SK-N-SH (cell line): ENCODE measurements around the gene P2RY11. TPM values are rescaled to one million over a fixed set of nuclear protein-coding genes. Genes with fewer than 3 reads are reported as not detected.

Experiments used
- CTCF ChIA-PET: fragments of 300-600, 350-600 bp; formaldehyde crosslinking; extraction: SDS; loops from one replicate; lab custom pipeline; 2021; lab: Yijun Ruan, JAX
- POLR2A ChIA-PET: fragments of 350-600 bp; sonication (Branson Sonifier 250); formaldehyde crosslinking; extraction: SDS; loops from one replicate; lab custom pipeline; 2020; ENCODE audit warnings: antibody characterized with exemption, inconsistent platforms; lab: Yijun Ruan, JAX
- DNase-seq: peaks from one replicate; pipeline ENCODE4 v3.0.0; 2012
- H2AFZ ChIP-seq: fragments of 200-600 bp; sonication (generic); 2 replicates; pipeline ENCODE4 v1.8.1; 2016; ENCODE audit warnings: antibody characterized with exemption, mild to moderate bottlenecking, low read depth
- H3F3A ChIP-seq: fragments of 200-600 bp; sonication (generic); replicated peaks from 2 replicates; pipeline ENCODE3; 2016; ENCODE audit warnings: antibody characterized with exemption, mild to moderate bottlenecking; ENCODE audit not compliant: insufficient read depth
- H3K27ac ChIP-seq, 2 experiments: fragments of 200-500 bp in 1 of 2; fragments of 200-600 bp in 1 of 2; sonication (Bioruptor generic) in 1 of 2; sonication (generic), shearing (Covaris generic) in 1 of 2; 2 replicates each; pipeline versions ENCODE4 v1.5.1 to v1.6.1; 2014 to 2016; ENCODE audit warnings: low read depth in 2 of 2, inconsistent platforms in 1 of 2, low read length in 1 of 2, mild to moderate bottlenecking in 1 of 2, mixed read lengths in 1 of 2
- H3K27me3 ChIP-seq: fragments of 200-600 bp; sonication (generic), shearing (Covaris generic); 2 replicates; pipeline ENCODE4 v1.6.1; 2016; ENCODE audit warnings: mixed run types; ENCODE audit not compliant: insufficient read depth
- H3K36me3 ChIP-seq, 2 experiments: fragments of 200-500 bp in 1 of 2; fragments of 200-600 bp in 1 of 2; sonication (Bioruptor generic) in 1 of 2; sonication (generic) in 1 of 2; replicated peaks in 1 of 2; 2 replicates each; pipeline versions ENCODE3 to v1.5.1; 2014 to 2016; ENCODE audit warnings: low read length in 1 of 2, mild to moderate bottlenecking in 1 of 2; ENCODE audit not compliant: insufficient read depth in 2 of 2, control insufficient read depth in 1 of 2
- H3K4me1 ChIP-seq, 2 experiments: fragments of 200-500 bp in 1 of 2; fragments of 200-600 bp in 1 of 2; sonication (Bioruptor generic) in 1 of 2; sonication (generic), shearing (Covaris generic) in 1 of 2; 2 replicates each; pipeline versions ENCODE4 v1.5.1 to v1.6.1; 2014 to 2016; ENCODE audit warnings: low read depth in 1 of 2, low read length in 1 of 2, mixed run types in 1 of 2; ENCODE audit not compliant: insufficient read depth in 2 of 2, control insufficient read depth in 1 of 2
- H3K4me2 ChIP-seq: fragments of 200-600 bp; sonication (generic), shearing (Covaris generic); 2 replicates; pipeline ENCODE4 v1.6.1; 2017; ENCODE audit warnings: mixed run types
- H3K4me3 ChIP-seq, 2 experiments: fragments of 200-500 bp in 1 of 2; fragments of 200-600 bp in 1 of 2; sonication (Bioruptor generic) in 1 of 2; sonication (generic), shearing (Covaris generic) in 1 of 2; 2 replicates each; pipeline versions ENCODE4 v1.5.1 to v1.8.1; 2014 to 2016; ENCODE audit warnings: low read depth in 2 of 2, inconsistent platforms in 1 of 2, low read length in 1 of 2, mild to moderate bottlenecking in 1 of 2, mixed read lengths in 1 of 2, moderate library complexity in 1 of 2
- H3K79me2 ChIP-seq: fragments of 200-600 bp; sonication (generic); 2 replicates; pipeline ENCODE4 v1.8.1; 2017; ENCODE audit warnings: mild to moderate bottlenecking; ENCODE audit not compliant: insufficient read depth
- H3K9ac ChIP-seq: fragments of 200-600 bp; sonication (generic); 2 replicates; pipeline ENCODE4 v1.6.1; 2017; ENCODE audit warnings: mixed run types
- H3K9me2 ChIP-seq: fragments of 200-600 bp; sonication (generic); 2 replicates; pipeline ENCODE4 v1.6.1; 2017; ENCODE audit warnings: mixed run types
- H3K9me3 ChIP-seq: fragments of 200-600 bp; sonication (generic); 2 replicates; pipeline ENCODE4 v1.6.1; 2017; ENCODE audit warnings: mixed run types, mild to moderate bottlenecking, moderate library complexity
- H4K20me1 ChIP-seq: fragments of 200-600 bp; sonication (generic); 2 replicates; pipeline ENCODE4 v1.6.1; 2017; ENCODE audit warnings: mild to moderate bottlenecking, mixed run types; ENCODE audit not compliant: insufficient read depth
- CHD2 ChIP-seq: fragments of 150-350 bp; IDR thresholded peaks from 2 replicates; pipeline ENCODE4 v1.6.1; 2018; ENCODE audit warnings: low read length; ENCODE audit not compliant: partially characterized antibody
- EP300 ChIP-seq, 2 experiments: IDR thresholded peaks; 2 replicates each; pipeline versions ENCODE4 v1.4.0 to v1.6.1; 2012; ENCODE audit warnings: borderline replicate concordance in 1 of 2, low read depth in 1 of 2, low read length in 1 of 2
- EZH2phosphoT487 ChIP-seq: fragments of 200-600 bp; sonication (generic); IDR thresholded peaks from 2 replicates; pipeline ENCODE4 v1.6.1; 2017; ENCODE audit warnings: low read depth, mixed run types, mild to moderate bottlenecking, antibody characterized with exemption, moderate library complexity, borderline replicate concordance
- FOXJ3 ChIP-seq: sonication (generic); formaldehyde crosslinking; IDR thresholded peaks from 2 replicates; pipeline ENCODE4 v1.5.1; 2020; ENCODE audit warnings: mild to moderate bottlenecking, missing genetic modification reagents
- GABPA ChIP-seq: IDR thresholded peaks from 2 replicates; pipeline ENCODE4 v1.4.0; 2012; ENCODE audit warnings: low read depth, mild to moderate bottlenecking
- GATA2 ChIP-seq: sonication (generic); formaldehyde crosslinking; IDR thresholded peaks from 2 replicates; pipeline ENCODE4 v1.5.0; 2020; ENCODE audit warnings: mild to moderate bottlenecking, missing genetic modification reagents
- JUND ChIP-seq: IDR thresholded peaks from 2 replicates; pipeline ENCODE4 v1.4.0; 2012
- MEF2A ChIP-seq: IDR thresholded peaks from 2 replicates; pipeline ENCODE4 v1.4.0; 2012; ENCODE audit warnings: low read depth, borderline replicate concordance
- MXI1 ChIP-seq: IDR thresholded peaks from 2 replicates; pipeline ENCODE4 v1.6.1; 2012; ENCODE audit warnings: mild to moderate bottlenecking, low read depth, low read length, improper control_type of control experiment
- RCOR1 ChIP-seq: fragments of 150-350 bp; IDR thresholded peaks from 2 replicates; pipeline ENCODE4 v1.6.1; 2017; ENCODE audit warnings: antibody characterized with exemption, low read length
- RFX5 ChIP-seq: IDR thresholded peaks from 2 replicates; pipeline ENCODE4 v1.6.1; 2012; ENCODE audit warnings: mild to moderate bottlenecking, improper control_type of control experiment, low read length
- RXRA ChIP-seq: IDR thresholded peaks from 2 replicates; pipeline ENCODE4 v1.4.0; 2012; ENCODE audit warnings: low read depth, mild to moderate bottlenecking, borderline replicate concordance
- SIN3A ChIP-seq: IDR thresholded peaks from 2 replicates; pipeline ENCODE4 v1.6.1; 2012; ENCODE audit warnings: low read depth, mild to moderate bottlenecking, low read length, moderate library complexity, borderline replicate concordance
- TAF1 ChIP-seq: IDR thresholded peaks from 2 replicates; pipeline ENCODE4 v1.6.1; 2012; ENCODE audit warnings: low read depth, mild to moderate bottlenecking, low read length, moderate library complexity, borderline replicate concordance
- TCF12 ChIP-seq: IDR thresholded peaks from 2 replicates; pipeline ENCODE4 v1.4.0; 2012
- TEAD4 ChIP-seq: IDR thresholded peaks from 2 replicates; pipeline ENCODE4 v1.4.0; 2012; ENCODE audit warnings: mild to moderate bottlenecking, borderline replicate concordance; ENCODE audit not compliant: insufficient read depth
- WGBS: methylation state at CpG from one replicate; pipeline ENCODE4 v1.1.6; 2017; ENCODE audit warnings: low lambda C conversion rate; 5-methylcytosine and 5-hydroxymethylcytosine counted together
- polyA plus RNA-seq, 3 experiments: library from polyadenylated mRNA; depleted of rRNA; stranded (reverse); fragments of >200 nt; gene quantifications; 2 replicates each; pipeline ENCODE4 v1.2.3, GENCODE V29; 2012
- TF ChIP-seq, protein P1 (sequence below): fragments of 150-350 bp; IDR thresholded peaks from 2 replicates; pipeline ENCODE4 v1.6.1; 2017; ENCODE audit warnings: antibody characterized with exemption, low read length, low read depth, borderline replicate concordance
- TF ChIP-seq, protein P2 (sequence below): fragments of 200-600 bp; sonication (generic); IDR thresholded peaks from 2 replicates; pipeline ENCODE4 v1.6.1; 2017; ENCODE audit warnings: antibody characterized with exemption, mild to moderate bottlenecking, moderate library complexity
- TF ChIP-seq, protein P3 (sequence below): fragments of 150-350 bp; IDR thresholded peaks from 2 replicates; pipeline ENCODE4 v1.6.1; 2016; ENCODE audit warnings: mild to moderate bottlenecking, low read depth, low read length
- TF ChIP-seq, protein P4 (sequence below): IDR thresholded peaks from 2 replicates; pipeline ENCODE4 v1.4.0; 2012; ENCODE audit warnings: low read depth
- TF ChIP-seq, protein P5 (sequence below): IDR thresholded peaks from 2 replicates; pipeline ENCODE4 v1.4.0; 2012; ENCODE audit warnings: low read depth, borderline replicate concordance

The P2RY11 gene
- polyA plus RNA-seq, 1 of the 3 experiments (the other 2 are of a cell fraction), result 6.8 TPM

DNA sequence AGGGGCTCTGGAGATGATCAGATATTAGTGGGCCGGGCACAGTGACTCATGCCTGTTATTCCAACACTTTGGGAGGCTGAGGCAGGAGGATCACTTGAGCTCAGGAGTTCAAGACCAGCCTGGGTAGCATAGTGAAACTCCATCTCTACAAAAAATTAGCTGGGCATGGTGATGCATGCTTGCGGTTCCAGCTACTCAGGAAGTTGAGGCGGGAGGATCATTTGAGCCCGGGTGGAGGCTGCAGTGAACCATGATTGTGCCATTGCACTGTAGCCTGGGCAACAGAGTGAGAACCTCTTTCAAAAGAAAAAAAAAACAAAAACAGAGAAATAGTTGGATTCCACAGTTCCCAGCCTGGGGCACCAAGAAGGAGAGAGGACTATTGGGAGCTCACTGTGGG, 43.3 kb upstream of the P2RY11 start:
- H3K79me2 ChIP-seq, result no peaks in the 10 kb centered on the region
- H3K27me3 ChIP-seq, result peaks cover 27% of the 10 kb centered on the region
- ChIA-PET POLR2A (no interaction called here), CTCF (interaction anchor here (1.1 to 2.2 kb wide), 2 partner anchors 41 to 138 kb away, joined by 3 to 9 read pairs; no protein-coding TSS in a partner anchor)
- WGBS, result 2% methylated on average over 4 of the region's 4 CpGs
- H3K4me2 ChIP-seq, result no peak overlapping the region
- no peak overlapping the region for H3K9ac ChIP-seq
- no peak overlapping the region for H2AFZ ChIP-seq
- no peaks in the 10 kb centered on the region for H3K4me1 ChIP-seq
- no peaks in the 10 kb centered on the region for H4K20me1 ChIP-seq
- DNase-seq, result no peak
- H3F3A ChIP-seq, result peaks cover 5% of the 10 kb centered on the region
- no peak overlapping the region for H3K4me3 ChIP-seq
- no peaks in the 10 kb centered on the region for H3K9me2 ChIP-seq
- no peaks in the 10 kb centered on the region for H3K9me3 ChIP-seq
- no peak overlapping the region for H3K27ac ChIP-seq
- H3K36me3 ChIP-seq, result no peaks in the 10 kb centered on the region
- TF ChIP-seq TAF1, result no peak
- TF ChIP-seq RXRA, result no peak
- no peak for TF ChIP-seq CHD2
- no peak for TF ChIP-seq GABPA
- TF ChIP-seq, protein P1, sequence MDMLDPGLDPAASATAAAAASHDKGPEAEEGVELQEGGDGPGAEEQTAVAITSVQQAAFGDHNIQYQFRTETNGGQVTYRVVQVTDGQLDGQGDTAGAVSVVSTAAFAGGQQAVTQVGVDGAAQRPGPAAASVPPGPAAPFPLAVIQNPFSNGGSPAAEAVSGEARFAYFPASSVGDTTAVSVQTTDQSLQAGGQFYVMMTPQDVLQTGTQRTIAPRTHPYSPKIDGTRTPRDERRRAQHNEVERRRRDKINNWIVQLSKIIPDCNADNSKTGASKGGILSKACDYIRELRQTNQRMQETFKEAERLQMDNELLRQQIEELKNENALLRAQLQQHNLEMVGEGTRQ, result no peak
- no peak for TF ChIP-seq SIN3A
- TF ChIP-seq RFX5, result no peak
- TF ChIP-seq, protein P2, sequence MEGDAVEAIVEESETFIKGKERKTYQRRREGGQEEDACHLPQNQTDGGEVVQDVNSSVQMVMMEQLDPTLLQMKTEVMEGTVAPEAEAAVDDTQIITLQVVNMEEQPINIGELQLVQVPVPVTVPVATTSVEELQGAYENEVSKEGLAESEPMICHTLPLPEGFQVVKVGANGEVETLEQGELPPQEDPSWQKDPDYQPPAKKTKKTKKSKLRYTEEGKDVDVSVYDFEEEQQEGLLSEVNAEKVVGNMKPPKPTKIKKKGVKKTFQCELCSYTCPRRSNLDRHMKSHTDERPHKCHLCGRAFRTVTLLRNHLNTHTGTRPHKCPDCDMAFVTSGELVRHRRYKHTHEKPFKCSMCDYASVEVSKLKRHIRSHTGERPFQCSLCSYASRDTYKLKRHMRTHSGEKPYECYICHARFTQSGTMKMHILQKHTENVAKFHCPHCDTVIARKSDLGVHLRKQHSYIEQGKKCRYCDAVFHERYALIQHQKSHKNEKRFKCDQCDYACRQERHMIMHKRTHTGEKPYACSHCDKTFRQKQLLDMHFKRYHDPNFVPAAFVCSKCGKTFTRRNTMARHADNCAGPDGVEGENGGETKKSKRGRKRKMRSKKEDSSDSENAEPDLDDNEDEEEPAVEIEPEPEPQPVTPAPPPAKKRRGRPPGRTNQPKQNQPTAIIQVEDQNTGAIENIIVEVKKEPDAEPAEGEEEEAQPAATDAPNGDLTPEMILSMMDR, result no peak
- TF ChIP-seq, protein P3, sequence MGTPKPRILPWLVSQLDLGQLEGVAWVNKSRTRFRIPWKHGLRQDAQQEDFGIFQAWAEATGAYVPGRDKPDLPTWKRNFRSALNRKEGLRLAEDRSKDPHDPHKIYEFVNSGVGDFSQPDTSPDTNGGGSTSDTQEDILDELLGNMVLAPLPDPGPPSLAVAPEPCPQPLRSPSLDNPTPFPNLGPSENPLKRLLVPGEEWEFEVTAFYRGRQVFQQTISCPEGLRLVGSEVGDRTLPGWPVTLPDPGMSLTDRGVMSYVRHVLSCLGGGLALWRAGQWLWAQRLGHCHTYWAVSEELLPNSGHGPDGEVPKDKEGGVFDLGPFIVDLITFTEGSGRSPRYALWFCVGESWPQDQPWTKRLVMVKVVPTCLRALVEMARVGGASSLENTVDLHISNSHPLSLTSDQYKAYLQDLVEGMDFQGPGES, result no peak
- TF ChIP-seq RCOR1, result no peak
- TF ChIP-seq JUND, result no peak
- TF ChIP-seq TCF12, result no peak

DNA sequence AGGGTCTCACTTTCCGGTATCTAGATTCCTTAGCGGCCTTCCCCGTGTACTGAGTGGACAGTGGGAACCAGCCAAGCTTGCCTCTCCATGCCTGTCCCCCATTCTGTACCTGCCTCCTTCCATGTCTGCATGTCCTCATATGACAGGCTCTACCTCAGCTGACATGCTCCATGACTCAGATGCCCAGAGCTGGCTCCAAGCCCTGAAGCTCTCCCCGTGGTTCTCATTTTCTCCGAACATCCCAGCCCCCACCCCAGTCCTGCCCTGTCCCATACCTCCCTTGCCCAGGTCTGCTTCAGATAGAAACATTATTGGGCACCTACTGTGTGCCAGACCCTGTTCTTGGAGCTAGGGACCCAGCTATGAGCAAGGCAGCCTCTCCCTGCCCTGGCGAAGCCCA, 42.4 kb upstream of the P2RY11 start:
- no peak overlapping the region for H2AFZ ChIP-seq
- H3K9me2 ChIP-seq, result no peaks in the 10 kb centered on the region
- no peak overlapping the region for H3K27ac ChIP-seq
- H3K4me1 ChIP-seq, result no peaks in the 10 kb centered on the region
- 18% methylated on average over 6 of the region's 6 CpGs for WGBS
- peak overlapping the region; percentile 8; the same call in 1 of the 2 replicates for H3K4me2 ChIP-seq
- H3K9ac ChIP-seq, result no peak overlapping the region
- no peaks in the 10 kb centered on the region for H3K9me3 ChIP-seq
- no peaks in the 10 kb centered on the region for H3K79me2 ChIP-seq
- H4K20me1 ChIP-seq, result no peaks in the 10 kb centered on the region
- peaks cover 27% of the 10 kb centered on the region for H3K27me3 ChIP-seq
- ChIA-PET CTCF (no interaction called here), POLR2A (no interaction called here)
- H3K36me3 ChIP-seq, result no peaks in the 10 kb centered on the region
- H3K4me3 ChIP-seq, result no peak overlapping the region
- peaks cover 1% of the 10 kb centered on the region for H3F3A ChIP-seq
- no peak for DNase-seq
- TF ChIP-seq, protein P4, sequence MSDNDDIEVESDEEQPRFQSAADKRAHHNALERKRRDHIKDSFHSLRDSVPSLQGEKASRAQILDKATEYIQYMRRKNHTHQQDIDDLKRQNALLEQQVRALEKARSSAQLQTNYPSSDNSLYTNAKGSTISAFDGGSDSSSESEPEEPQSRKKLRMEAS, result no peak
- TF ChIP-seq TEAD4 (no peak), RFX5 (no peak), RCOR1 (no peak), EP300 (IDR thresholded peaks at IDR 0.05; ENCODE audit: borderline replicate concordance in 1 of 2, low read depth in 1 of 2, low read length in 1 of 2) (no peak), GABPA (no peak), FOXJ3 (CRISPR knock-in tag) (no peak), EZH2phosphoT487 (no peak), CHD2 (no peak), MXI1 (no peak), GATA2 (no peak), MEF2A (no peak), JUND (no peak)
- TF ChIP-seq, protein P1, result no peak
- TF ChIP-seq, protein P5, sequence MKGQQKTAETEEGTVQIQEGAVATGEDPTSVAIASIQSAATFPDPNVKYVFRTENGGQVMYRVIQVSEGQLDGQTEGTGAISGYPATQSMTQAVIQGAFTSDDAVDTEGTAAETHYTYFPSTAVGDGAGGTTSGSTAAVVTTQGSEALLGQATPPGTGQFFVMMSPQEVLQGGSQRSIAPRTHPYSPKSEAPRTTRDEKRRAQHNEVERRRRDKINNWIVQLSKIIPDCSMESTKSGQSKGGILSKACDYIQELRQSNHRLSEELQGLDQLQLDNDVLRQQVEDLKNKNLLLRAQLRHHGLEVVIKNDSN, result no peak; the same call in 1 of the 2 replicates
